ENCODE measurements around the gene GDA. TPM values are rescaled to one million over a fixed set of nuclear protein-coding genes. Genes with fewer than 3 reads are reported as not detected.

GDA gene
- total and polyA plus RNA-seq, 9 of the 15 experiments (the other 6 are each of a cell fraction or from before 2014, with no cell fraction given) = 4.5 to 18.0 (median 12.7) TPM

GRCh38 chr9:72289401-72289800 is 140.2 kb downstream of the GDA start:
- BruUV-seq (replicated peaks) = no TSS peak
- FAIRE-seq = no peak
- Histone ChIP-seq H3K27me3 (ENCODE audit: control insufficient read depth in 2 of 2, insufficient read depth in 2 of 2, low read length in 2 of 2) (no peaks in the 10 kb centered on the region), H3K4me1 (replicated peaks in 1 of 2; ENCODE audit: control insufficient read depth in 2 of 2, insufficient read depth in 2 of 2, low read length in 2 of 2) (no peaks in the 10 kb centered on the region; a peak in 1 of 5 replicates), H3K4me2 (ENCODE audit: insufficient read depth, low read length) (no peak overlapping the region), H2AFZ (ENCODE audit: low read depth, low read length) (no peak overlapping the region), H3K27ac (ENCODE audit: extremely low read depth, low read depth, low read length) (no peak overlapping the region), H3K4me3 (no peak overlapping the region), H3K9ac (ENCODE audit: insufficient read depth in 1 of 2, low read depth in 2 of 2, low read length in 2 of 2) (no peak overlapping the region), H3K79me2 (ENCODE audit: control insufficient read depth, insufficient read depth, low read length) (no peaks in the 10 kb centered on the region), H3K9me1 (ENCODE audit: control insufficient read depth, insufficient read depth, low read length) (no peaks in the 10 kb centered on the region), H4K20me1 (replicated peaks; ENCODE audit: control insufficient read depth, insufficient read depth, low read length) (no peaks in the 10 kb centered on the region), H3K36me3 (ENCODE audit: control insufficient read depth, insufficient read depth, low read length) (no peaks in the 10 kb centered on the region), H3K9me3 (replicated peaks; ENCODE audit: control insufficient read depth, insufficient read depth, low read depth, low read length) (no peaks in the 10 kb centered on the region)
- TF ChIP-seq NFIC (IDR thresholded peaks at IDR 0.05) (no peak), NBN (IDR thresholded peaks at IDR 0.05; ENCODE audit: low read depth) (no peak), MTA2 (IDR thresholded peaks at IDR 0.05; ENCODE audit: low read depth) (no peak), ZBTB17 (CRISPR knock-in tag; IDR thresholded peaks at IDR 0.05) (no peak), CHD1 (IDR thresholded peaks at IDR 0.05; ENCODE audit: low read length) (no peak), NFE2L1 (tag; IDR thresholded peaks at IDR 0.05; ENCODE audit: borderline replicate concordance, low read depth) (no peak), HSF4 (CRISPR knock-in tag; IDR thresholded peaks at IDR 0.05; ENCODE audit: borderline replicate concordance) (no peak), SNIP1 (IDR thresholded peaks at IDR 0.05; ENCODE audit: low read depth) (no peak), ZNF583 (CRISPR knock-in tag; IDR thresholded peaks at IDR 0.05) (no peak), JUNB (CRISPR knock-in tag; conservative IDR thresholded peaks at IDR 0.05) (no peak), CUX1 (CRISPR knock-in tag; IDR thresholded peaks at IDR 0.05) (no peak), PATZ1 (CRISPR knock-in tag; IDR thresholded peaks at IDR 0.05; ENCODE audit: borderline replicate concordance) (no peak), NFXL1 (CRISPR knock-in tag; IDR thresholded peaks at IDR 0.05) (no peak), CEBPZ (IDR thresholded peaks at IDR 0.05; ENCODE audit: borderline replicate concordance, low read depth, low read length) (no peak)
- CTCF ChIA-PET (ENCODE audit: low intra/inter-chr PET ratio) = no interaction called here
- POLR2A ChIA-PET = interaction anchor here (0.6 kb wide), 1 partner anchor 272 kb away, joined by 3 read pairs; no protein-coding TSS in a partner anchor
- WGBS (ENCODE audit: insufficient coverage, low coverage, missing lambda C conversion rate) = 0% methylated on average over 1 of the region's 2 CpGs
- no peak for ATAC-seq
- intact Hi-C loops (cut with micrococcal nuclease) (no loop called here), in situ Hi-C loops (cut with MboI) (loop anchor here (25.0 kb wide), 1 partner anchor 898 kb away; no protein-coding TSS in a partner anchor)
- DNase-seq (ENCODE audit: extremely low read depth in 1 of 4, low spot score in 3 of 4) = no peak
